GM12878 (cell line): ENCODE data around the gene MVP. TPM values are rescaled to one million over a fixed set of nuclear protein-coding genes. Genes with fewer than 3 reads are reported as not detected.

Experiments
- BACH1 ChIP-seq: fragments of 450-650 bp; IDR thresholded peaks from 2 replicates; pipeline ENCODE4 v1.6.1; 2017; ENCODE audit warnings: mild to moderate bottlenecking, borderline replicate concordance
- MTA3 ChIP-seq: IDR thresholded peaks from 2 replicates; pipeline ENCODE4 v1.6.1; 2012; ENCODE audit warnings: low read length, inconsistent platforms, borderline replicate concordance
- NFXL1 ChIP-seq: fragments of 450-650 bp; IDR thresholded peaks from 2 replicates; pipeline ENCODE4 v1.6.1; 2017; ENCODE audit warnings: antibody characterized with exemption, mild to moderate bottlenecking, borderline replicate concordance
- NR2C1 ChIP-seq: fragments of 450-650 bp; IDR thresholded peaks from 2 replicates; pipeline ENCODE4 v1.6.1; 2017; ENCODE audit warnings: antibody characterized with exemption, mild to moderate bottlenecking, moderate library complexity
- PML ChIP-seq: IDR thresholded peaks from 2 replicates; pipeline ENCODE4 v1.6.1; 2012; ENCODE audit warnings: low read length, inconsistent platforms
- POLR2AphosphoS2 ChIP-seq: IDR thresholded peaks from 2 replicates; pipeline ENCODE4 v1.6.1; 2011; ENCODE audit warnings: low read depth, mild to moderate bottlenecking, low read length, improper control_type of control experiment, moderate library complexity
- SUPT20H ChIP-seq: IDR thresholded peaks from 2 replicates; pipeline ENCODE4 v1.6.1; 2011; ENCODE audit warnings: low read depth, mild to moderate bottlenecking, low read length, moderate library complexity, borderline replicate concordance; ENCODE audit not compliant: control insufficient read depth
- TBL1XR1 ChIP-seq: IDR thresholded peaks from 2 replicates; pipeline ENCODE4 v1.6.1; 2012; ENCODE audit warnings: low read depth, low read length, improper control_type of control experiment
- TCF12 ChIP-seq: IDR thresholded peaks from 2 replicates; pipeline ENCODE4 v1.6.1; 2011; ENCODE audit warnings: low read depth, mild to moderate bottlenecking, low read length
- polyA plus RNA-seq, 11 experiments: library from polyadenylated mRNA; depleted of rRNA in 4 of 11; unstranded in 6 of 11; stranded (reverse) in 5 of 11; fragments of >200 nt; fragmentation: Nextera tagmentation in 4 of 11; fragmentation: Illumina TruSeq in 1 of 11; extraction: Ambion mirVana in 4 of 11; extraction: Trizol in 1 of 11; gene quantifications; 1 replicate in 1 of 11; 2 replicates in 10 of 11; pipeline versions ENCODE4 v1.2.1 to v1.2.3, GENCODE V29; 2011 to 2016; ENCODE audit warnings: inconsistent platforms in 2 of 11, missing spikeins in 2 of 11, low read depth in 1 of 11
- total RNA-seq, 4 experiments: library from RNA; depleted of rRNA in 3 of 4; stranded (reverse); fragments of >200 nt in 3 of 4; fragmentation: Illumina TruSeq in 1 of 4; extraction: Trizol in 1 of 4; gene quantifications; 2 replicates each; pipeline versions ENCODE4 v1.2.1 to v1.2.3, GENCODE V29; 2013 to 2021
- TF ChIP-seq, protein P1 (sequence below): IDR thresholded peaks from 2 replicates; pipeline ENCODE4 v1.6.1; 2011; ENCODE audit warnings: borderline replicate concordance, low read depth, mild to moderate bottlenecking, moderate library complexity, low read length; ENCODE audit not compliant: insufficient read depth, poor library complexity, severe bottlenecking
- TF ChIP-seq, protein P2 (sequence below): fragments of 450-650 bp; IDR thresholded peaks from 2 replicates; pipeline ENCODE4 v1.6.1; 2016; ENCODE audit warnings: mild to moderate bottlenecking
- TF ChIP-seq, protein P3 (sequence below): fragments of 450-650 bp; IDR thresholded peaks from 2 replicates; pipeline ENCODE4 v1.6.1; 2016; ENCODE audit warnings: mild to moderate bottlenecking, moderate library complexity, borderline replicate concordance
- TF ChIP-seq, protein P4 (sequence below): fragments of 450-650 bp; conservative IDR thresholded peaks from 2 replicates; pipeline ENCODE4 v1.6.1; 2017; ENCODE audit warnings: mild to moderate bottlenecking, moderate library complexity
- TF ChIP-seq, protein P5 (sequence below): IDR thresholded peaks from 2 replicates; pipeline ENCODE4 v1.6.1; 2011; ENCODE audit warnings: low read depth, low read length, improper control_type of control experiment, borderline replicate concordance
- TF ChIP-seq, protein P6 (sequence below): fragments of 450-650 bp; IDR thresholded peaks from 2 replicates; pipeline ENCODE4 v1.6.1; 2016; ENCODE audit warnings: mild to moderate bottlenecking

Gene MVP
- total and polyA plus RNA-seq, 10 of the 15 experiments (the other 5 are each of a cell fraction or from before 2014, with no cell fraction given) = 0.98 to 74.2 (median 54.7) TPM

DNA sequence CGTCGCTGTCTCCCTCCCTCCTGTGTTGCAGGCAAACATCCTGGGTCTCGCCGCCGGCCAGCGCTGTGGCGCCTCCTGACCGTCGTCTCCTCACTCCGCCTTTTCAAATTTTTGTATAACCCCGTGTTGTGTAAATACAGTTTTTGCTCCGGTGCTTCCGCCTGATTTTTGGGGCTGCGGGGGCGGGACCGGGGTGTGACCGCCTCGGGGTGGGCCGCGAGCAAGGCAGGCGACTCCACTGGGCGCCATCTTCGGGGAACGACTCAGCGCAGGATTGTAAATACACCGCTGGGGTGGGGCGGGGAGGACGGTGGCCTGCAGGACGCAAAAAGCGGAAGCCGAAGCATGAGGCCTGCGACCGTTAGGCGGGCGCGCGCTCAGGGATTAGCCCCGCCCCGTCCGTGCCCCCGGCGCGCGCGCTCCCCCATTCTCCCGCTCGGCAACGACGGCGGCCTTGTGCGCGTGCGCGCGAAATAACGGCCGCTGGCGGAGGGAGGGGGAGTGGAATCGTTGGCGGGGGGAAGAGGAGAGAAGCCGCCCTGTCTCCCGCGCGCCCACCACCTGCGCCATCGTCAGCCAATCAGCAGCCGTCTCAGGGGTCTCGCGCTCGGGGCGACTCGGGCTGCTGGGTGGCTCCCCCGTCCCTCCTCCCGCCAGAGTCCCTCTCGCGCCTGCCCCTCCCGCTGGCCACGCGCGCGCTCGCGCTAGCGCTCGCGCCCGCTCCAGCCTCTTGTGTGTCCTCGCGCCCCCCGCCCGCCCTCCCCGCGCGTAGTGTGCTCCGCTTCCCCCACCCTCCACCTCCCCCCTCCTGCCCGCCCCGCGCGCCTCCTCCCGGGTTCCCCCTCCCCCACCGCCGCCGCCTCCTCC lies 14.8 kb upstream of the MVP start (continued):
- TF ChIP-seq, protein P1, sequence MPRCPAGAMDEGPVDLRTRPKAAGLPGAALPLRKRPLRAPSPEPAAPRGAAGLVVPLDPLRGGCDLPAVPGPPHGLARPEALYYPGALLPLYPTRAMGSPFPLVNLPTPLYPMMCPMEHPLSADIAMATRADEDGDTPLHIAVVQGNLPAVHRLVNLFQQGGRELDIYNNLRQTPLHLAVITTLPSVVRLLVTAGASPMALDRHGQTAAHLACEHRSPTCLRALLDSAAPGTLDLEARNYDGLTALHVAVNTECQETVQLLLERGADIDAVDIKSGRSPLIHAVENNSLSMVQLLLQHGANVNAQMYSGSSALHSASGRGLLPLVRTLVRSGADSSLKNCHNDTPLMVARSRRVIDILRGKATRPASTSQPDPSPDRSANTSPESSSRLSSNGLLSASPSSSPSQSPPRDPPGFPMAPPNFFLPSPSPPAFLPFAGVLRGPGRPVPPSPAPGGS = peak; percentile 82
- no peak for TF ChIP-seq NFXL1
- TF ChIP-seq SUPT20H = no peak
- TF ChIP-seq, protein P2, sequence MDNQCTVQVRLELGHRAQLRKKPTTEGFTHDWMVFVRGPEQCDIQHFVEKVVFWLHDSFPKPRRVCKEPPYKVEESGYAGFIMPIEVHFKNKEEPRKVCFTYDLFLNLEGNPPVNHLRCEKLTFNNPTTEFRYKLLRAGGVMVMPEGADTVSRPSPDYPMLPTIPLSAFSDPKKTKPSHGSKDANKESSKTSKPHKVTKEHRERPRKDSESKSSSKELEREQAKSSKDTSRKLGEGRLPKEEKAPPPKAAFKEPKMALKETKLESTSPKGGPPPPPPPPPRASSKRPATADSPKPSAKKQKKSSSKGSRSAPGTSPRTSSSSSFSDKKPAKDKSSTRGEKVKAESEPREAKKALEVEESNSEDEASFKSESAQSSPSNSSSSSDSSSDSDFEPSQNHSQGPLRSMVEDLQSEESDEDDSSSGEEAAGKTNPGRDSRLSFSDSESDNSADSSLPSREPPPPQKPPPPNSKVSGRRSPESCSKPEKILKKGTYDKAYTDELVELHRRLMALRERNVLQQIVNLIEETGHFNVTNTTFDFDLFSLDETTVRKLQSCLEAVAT = peak; percentile 70; the same call in 1 of the 2 replicates
- TF ChIP-seq, protein P3, sequence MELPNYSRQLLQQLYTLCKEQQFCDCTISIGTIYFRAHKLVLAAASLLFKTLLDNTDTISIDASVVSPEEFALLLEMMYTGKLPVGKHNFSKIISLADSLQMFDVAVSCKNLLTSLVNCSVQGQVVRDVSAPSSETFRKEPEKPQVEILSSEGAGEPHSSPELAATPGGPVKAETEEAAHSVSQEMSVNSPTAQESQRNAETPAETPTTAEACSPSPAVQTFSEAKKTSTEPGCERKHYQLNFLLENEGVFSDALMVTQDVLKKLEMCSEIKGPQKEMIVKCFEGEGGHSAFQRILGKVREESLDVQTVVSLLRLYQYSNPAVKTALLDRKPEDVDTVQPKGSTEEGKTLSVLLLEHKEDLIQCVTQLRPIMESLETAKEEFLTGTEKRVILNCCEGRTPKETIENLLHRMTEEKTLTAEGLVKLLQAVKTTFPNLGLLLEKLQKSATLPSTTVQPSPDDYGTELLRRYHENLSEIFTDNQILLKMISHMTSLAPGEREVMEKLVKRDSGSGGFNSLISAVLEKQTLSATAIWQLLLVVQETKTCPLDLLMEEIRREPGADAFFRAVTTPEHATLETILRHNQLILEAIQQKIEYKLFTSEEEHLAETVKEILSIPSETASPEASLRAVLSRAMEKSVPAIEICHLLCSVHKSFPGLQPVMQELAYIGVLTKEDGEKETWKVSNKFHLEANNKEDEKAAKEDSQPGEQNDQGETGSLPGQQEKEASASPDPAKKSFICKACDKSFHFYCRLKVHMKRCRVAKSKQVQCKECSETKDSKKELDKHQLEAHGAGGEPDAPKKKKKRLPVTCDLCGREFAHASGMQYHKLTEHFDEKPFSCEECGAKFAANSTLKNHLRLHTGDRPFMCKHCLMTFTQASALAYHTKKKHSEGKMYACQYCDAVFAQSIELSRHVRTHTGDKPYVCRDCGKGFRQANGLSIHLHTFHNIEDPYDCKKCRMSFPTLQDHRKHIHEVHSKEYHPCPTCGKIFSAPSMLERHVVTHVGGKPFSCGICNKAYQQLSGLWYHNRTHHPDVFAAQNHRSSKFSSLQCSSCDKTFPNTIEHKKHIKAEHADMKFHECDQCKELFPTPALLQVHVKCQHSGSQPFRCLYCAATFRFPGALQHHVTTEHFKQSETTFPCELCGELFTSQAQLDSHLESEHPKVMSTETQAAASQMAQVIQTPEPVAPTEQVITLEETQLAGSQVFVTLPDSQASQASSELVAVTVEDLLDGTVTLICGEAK = no peak; the same call in 1 of the 2 replicates
- TF ChIP-seq POLR2AphosphoS2 = peak; percentile 97
- peak; percentile 56; the same call in 1 of the 2 replicates for TF ChIP-seq TBL1XR1
- peak; percentile 76 for TF ChIP-seq BACH1
- TF ChIP-seq, protein P4, sequence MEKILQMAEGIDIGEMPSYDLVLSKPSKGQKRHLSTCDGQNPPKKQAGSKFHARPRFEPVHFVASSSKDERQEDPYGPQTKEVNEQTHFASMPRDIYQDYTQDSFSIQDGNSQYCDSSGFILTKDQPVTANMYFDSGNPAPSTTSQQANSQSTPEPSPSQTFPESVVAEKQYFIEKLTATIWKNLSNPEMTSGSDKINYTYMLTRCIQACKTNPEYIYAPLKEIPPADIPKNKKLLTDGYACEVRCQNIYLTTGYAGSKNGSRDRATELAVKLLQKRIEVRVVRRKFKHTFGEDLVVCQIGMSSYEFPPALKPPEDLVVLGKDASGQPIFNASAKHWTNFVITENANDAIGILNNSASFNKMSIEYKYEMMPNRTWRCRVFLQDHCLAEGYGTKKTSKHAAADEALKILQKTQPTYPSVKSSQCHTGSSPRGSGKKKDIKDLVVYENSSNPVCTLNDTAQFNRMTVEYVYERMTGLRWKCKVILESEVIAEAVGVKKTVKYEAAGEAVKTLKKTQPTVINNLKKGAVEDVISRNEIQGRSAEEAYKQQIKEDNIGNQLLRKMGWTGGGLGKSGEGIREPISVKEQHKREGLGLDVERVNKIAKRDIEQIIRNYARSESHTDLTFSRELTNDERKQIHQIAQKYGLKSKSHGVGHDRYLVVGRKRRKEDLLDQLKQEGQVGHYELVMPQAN = peak; percentile 56; the same call in 1 of the 2 replicates
- TF ChIP-seq, protein P5, sequence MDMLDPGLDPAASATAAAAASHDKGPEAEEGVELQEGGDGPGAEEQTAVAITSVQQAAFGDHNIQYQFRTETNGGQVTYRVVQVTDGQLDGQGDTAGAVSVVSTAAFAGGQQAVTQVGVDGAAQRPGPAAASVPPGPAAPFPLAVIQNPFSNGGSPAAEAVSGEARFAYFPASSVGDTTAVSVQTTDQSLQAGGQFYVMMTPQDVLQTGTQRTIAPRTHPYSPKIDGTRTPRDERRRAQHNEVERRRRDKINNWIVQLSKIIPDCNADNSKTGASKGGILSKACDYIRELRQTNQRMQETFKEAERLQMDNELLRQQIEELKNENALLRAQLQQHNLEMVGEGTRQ = peak; percentile 22
- peak; percentile 21; the same call in 1 of the 2 replicates for TF ChIP-seq NR2C1
- TF ChIP-seq, protein P6, sequence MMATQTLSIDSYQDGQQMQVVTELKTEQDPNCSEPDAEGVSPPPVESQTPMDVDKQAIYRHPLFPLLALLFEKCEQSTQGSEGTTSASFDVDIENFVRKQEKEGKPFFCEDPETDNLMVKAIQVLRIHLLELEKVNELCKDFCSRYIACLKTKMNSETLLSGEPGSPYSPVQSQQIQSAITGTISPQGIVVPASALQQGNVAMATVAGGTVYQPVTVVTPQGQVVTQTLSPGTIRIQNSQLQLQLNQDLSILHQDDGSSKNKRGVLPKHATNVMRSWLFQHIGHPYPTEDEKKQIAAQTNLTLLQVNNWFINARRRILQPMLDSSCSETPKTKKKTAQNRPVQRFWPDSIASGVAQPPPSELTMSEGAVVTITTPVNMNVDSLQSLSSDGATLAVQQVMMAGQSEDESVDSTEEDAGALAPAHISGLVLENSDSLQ = peak; percentile 41
- TF ChIP-seq PML = no peak
- TF ChIP-seq TCF12 = peak; percentile 41; the same call in 1 of the 2 replicates
- no peak for TF ChIP-seq MTA3
